DND-41 (cell line): ENCODE measurements around the gene HLF.

Experiments
- CTCF ChIP-seq: IDR thresholded peaks from 2 replicates; pipeline ENCODE4 v1.5.1; 2012; ENCODE audit warnings: borderline replicate concordance, low read length, moderate library complexity, mild to moderate bottlenecking; ENCODE audit not compliant: poor library complexity, severe bottlenecking; ENCODE audit errors: extremely low read depth
- EZH2 ChIP-seq: IDR thresholded peaks from 3 replicates; pipeline ENCODE4 v1.6.1; 2012; ENCODE audit warnings: borderline replicate concordance, low read depth, mild to moderate bottlenecking, moderate library complexity, low read length, inconsistent platforms; ENCODE audit not compliant: severe bottlenecking

- no peak for TF ChIP-seq CTCF
- TF ChIP-seq EZH2: no peak
These were observed 78.2 kb downstream of the HLF start for GRCh38 chr17:55342800-55343585.
